ENCODE data around the gene P2RY8. TPM values are rescaled to one million over a fixed set of nuclear protein-coding genes. Genes with fewer than 3 reads are reported as not detected.

P2RY8 gene
- total and polyA plus RNA-seq, 2 donors (not counting 1 experiment from before 2014, with no cell fraction given), result 72.3 to 142 TPM

DNA sequence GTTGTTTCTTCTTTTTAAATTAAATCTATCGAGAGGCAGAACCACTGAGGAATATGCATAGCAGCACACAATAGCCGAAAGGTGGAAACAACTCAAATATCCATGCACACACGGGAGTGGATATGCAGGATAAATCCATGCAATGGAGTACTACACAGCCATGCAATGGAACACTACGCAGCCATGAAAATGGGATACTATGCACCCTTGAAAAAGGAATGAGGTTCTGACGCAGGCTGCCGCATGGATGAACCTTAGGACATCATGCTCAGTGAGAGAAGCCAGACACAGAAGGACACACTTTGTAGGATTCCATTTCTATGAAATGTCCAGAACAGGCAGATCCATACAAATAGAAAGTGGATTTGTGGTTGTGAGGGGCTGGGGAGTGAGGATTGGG, 18.4 kb upstream of the P2RY8 start:
- no peak overlapping the region for H2AFZ ChIP-seq (ENCODE audit: insufficient read depth, low read depth, low read length, poor library complexity, severe bottlenecking)
- no peaks in the 10 kb centered on the region for H3K27me3 ChIP-seq (replicated peaks in 1 of 4; ENCODE audit: control extremely low read depth in 1 of 4, control insufficient read depth in 3 of 4, insufficient read depth in 4 of 4, low read length in 3 of 4)
- CTCF ChIA-PET, result no interaction called here
- Mint-ChIP-seq H3K4me1 (peaks cover 53% of the 10 kb centered on the region), H3K9me3 (ENCODE audit: insufficient read depth) (peaks cover 6% of the 10 kb centered on the region), H3K4me3 (peak overlapping the region; percentile 78), H3K27me3 (no peaks in the 10 kb centered on the region), H3K27ac (peak overlapping the region; percentile 99)
- intact Hi-C loops (cut with micrococcal nuclease), result loop anchor here (1.0 to 2.0 kb wide), 4 partner anchors 18 to 61 kb away; partner anchors contain the start of genes AKAP17A and P2RY8
- H3K79me2 ChIP-seq (ENCODE audit: control insufficient read depth, insufficient read depth, low read length), result no peaks in the 10 kb centered on the region
- peaks cover 2 to 50% (median 16%) of the 10 kb centered on the region in 3 donors for H3K9me3 ChIP-seq (ENCODE audit: control extremely low read depth in 1 of 3, control insufficient read depth in 2 of 3, insufficient read depth in 1 of 3, low read length in 2 of 3)
- peak overlapping the region; percentile 85 to 99 for H3K27ac ChIP-seq (ENCODE audit: low read length in 2 of 2)
- no peak overlapping the region for H3K9ac ChIP-seq (ENCODE audit: low read length)
- no peak for ATAC-seq (ENCODE audit: low read depth)
- TF ChIP-seq EZH2 (IDR thresholded peaks at IDR 0.05; ENCODE audit: borderline replicate concordance, insufficient read depth, low read depth, low read length, poor library complexity, severe bottlenecking), result no peak
- no peak for TF ChIP-seq CTCF (IDR thresholded peaks at IDR 0.05)
- 96% methylated on average over 3 of the region's 6 CpGs for WGBS (ENCODE audit: insufficient coverage)
- H3K4me1 ChIP-seq (ENCODE audit: control insufficient read depth in 2 of 2, insufficient read depth in 2 of 2, low read length in 2 of 2), result peaks cover 47 to 53% of the 10 kb centered on the region in 2 donors
- POLR2A ChIA-PET, result no interaction called here
- peak overlapping the region; percentile 36 for H3K4me2 ChIP-seq (replicated peaks; ENCODE audit: low read depth, low read length, poor library complexity, severe bottlenecking)
- no peaks in the 10 kb centered on the region for H3K36me3 ChIP-seq (replicated peaks in 1 of 2; ENCODE audit: control extremely low read depth in 1 of 2, control insufficient read depth in 1 of 2, extremely low read depth in 1 of 2, insufficient read depth in 2 of 2, low read length in 1 of 2)
- peak overlapping the region in 1 of 5 experiments; percentile 21 for H3K4me3 ChIP-seq (ENCODE audit: control extremely low read depth in 1 of 5, extremely low read depth in 1 of 5, insufficient read depth in 1 of 5, low read depth in 2 of 5, low read length in 4 of 5)
- DNase-seq, result no peak
- H4K20me1 ChIP-seq (ENCODE audit: control insufficient read depth, insufficient read depth, low read length, poor library complexity, severe bottlenecking), result no peaks in the 10 kb centered on the region

DNA sequence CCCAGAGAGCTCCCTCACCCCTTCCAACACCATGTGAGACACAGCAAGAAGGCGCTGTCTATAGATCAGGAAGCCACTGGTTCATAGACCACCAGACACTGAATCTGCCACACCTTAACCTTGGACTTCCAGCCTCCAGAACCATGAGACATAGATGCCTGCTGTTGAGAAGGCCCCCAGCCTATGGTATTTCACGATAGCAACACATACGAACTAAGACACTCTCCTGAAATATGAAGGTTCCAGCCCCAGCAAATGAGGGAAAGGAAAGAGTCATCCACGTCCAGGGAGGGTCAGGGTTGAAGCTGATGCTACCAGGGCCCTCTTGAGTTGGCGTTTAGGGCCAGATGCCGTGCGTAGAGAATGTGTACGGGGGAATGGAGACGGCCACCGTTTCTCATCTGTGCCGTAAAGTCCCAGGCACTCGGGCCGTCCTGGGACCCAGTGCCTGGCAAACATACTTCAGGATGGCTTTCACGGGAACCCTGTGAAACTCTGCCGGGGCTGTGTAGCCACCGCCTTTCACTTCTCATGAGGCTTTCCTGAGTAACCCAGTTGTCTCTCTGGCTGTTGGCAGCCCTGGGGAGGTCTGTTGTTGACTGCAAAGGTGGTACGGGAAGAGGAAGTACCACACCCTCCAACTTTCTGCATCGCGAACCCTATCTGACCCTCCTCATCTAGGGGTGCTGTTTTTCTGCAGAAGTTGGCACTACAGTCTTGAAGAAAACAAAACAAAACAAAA, 17.7 kb upstream of the P2RY8 start:
- Histone ChIP-seq H3K4me1 (ENCODE audit: control insufficient read depth in 2 of 2, insufficient read depth in 2 of 2, low read length in 2 of 2) (peaks cover 50 to 59% of the 10 kb centered on the region in 2 donors), H4K20me1 (ENCODE audit: control insufficient read depth, insufficient read depth, low read length, poor library complexity, severe bottlenecking) (no peaks in the 10 kb centered on the region), H3K27me3 (replicated peaks in 1 of 4; ENCODE audit: control extremely low read depth in 1 of 4, control insufficient read depth in 3 of 4, insufficient read depth in 4 of 4, low read length in 3 of 4) (no peaks in the 10 kb centered on the region), H3K9me3 (ENCODE audit: control extremely low read depth in 1 of 3, control insufficient read depth in 2 of 3, insufficient read depth in 1 of 3, low read length in 2 of 3) (peaks cover 2 to 46% (median 16%) of the 10 kb centered on the region in 3 donors), H3K79me2 (ENCODE audit: control insufficient read depth, insufficient read depth, low read length) (no peaks in the 10 kb centered on the region), H3K27ac (ENCODE audit: low read length in 2 of 2) (peak overlapping the region; percentile 85 to 99), H3K4me3 (ENCODE audit: control extremely low read depth in 1 of 5, extremely low read depth in 1 of 5, insufficient read depth in 1 of 5, low read depth in 2 of 5, low read length in 4 of 5) (peak overlapping the region in 1 of 5 experiments; percentile 23), H3K36me3 (replicated peaks in 1 of 2; ENCODE audit: control extremely low read depth in 1 of 2, control insufficient read depth in 1 of 2, extremely low read depth in 1 of 2, insufficient read depth in 2 of 2, low read length in 1 of 2) (no peaks in the 10 kb centered on the region), H3K9ac (ENCODE audit: low read length) (no peak overlapping the region), H2AFZ (ENCODE audit: insufficient read depth, low read depth, low read length, poor library complexity, severe bottlenecking) (peak overlapping the region; percentile 38), H3K4me2 (replicated peaks; ENCODE audit: low read depth, low read length, poor library complexity, severe bottlenecking) (peak overlapping the region; percentile 36)
- intact Hi-C loops (cut with micrococcal nuclease), result loop anchor here (1.0 to 2.0 kb wide), 4 partner anchors 17 to 60 kb away; partner anchors contain the start of genes AKAP17A and P2RY8
- peak; percentile 98 for ATAC-seq (ENCODE audit: low read depth)
- Mint-ChIP-seq H3K4me3 (peak overlapping the region; percentile 78), H3K4me1 (peaks cover 53% of the 10 kb centered on the region), H3K27ac (peak overlapping the region; percentile 99), H3K9me3 (ENCODE audit: insufficient read depth) (peaks cover 6% of the 10 kb centered on the region), H3K27me3 (no peaks in the 10 kb centered on the region)
- peak; percentile 89 for DNase-seq
- ChIA-PET POLR2A (no interaction called here), CTCF (no interaction called here)
- no peak for TF ChIP-seq EZH2 (IDR thresholded peaks at IDR 0.05; ENCODE audit: borderline replicate concordance, insufficient read depth, low read depth, low read length, poor library complexity, severe bottlenecking)
- no peak for TF ChIP-seq CTCF (IDR thresholded peaks at IDR 0.05)
- WGBS (ENCODE audit: insufficient coverage), result 47% methylated on average over 14 of the region's 19 CpGs

All from B cell (primary cell).